GM19240 (cell line): ENCODE results near the gene SPRR5.

ENCODE experiments used
- DNase-seq: peaks from one replicate; pipeline ENCODE4 v3.0.0; 2011; ENCODE audit warnings: low spot score; ENCODE audit not compliant: insufficient read length

Gene SPRR5

GRCh38 chr1:152946248-152946647 is 758 bp upstream of the SPRR5 start:
- DNase-seq = no peak

- no peak for DNase-seq
These were observed 4.7 kb downstream of the SPRR5 start for GRCh38 chr1:152951711-152952110.

DNA sequence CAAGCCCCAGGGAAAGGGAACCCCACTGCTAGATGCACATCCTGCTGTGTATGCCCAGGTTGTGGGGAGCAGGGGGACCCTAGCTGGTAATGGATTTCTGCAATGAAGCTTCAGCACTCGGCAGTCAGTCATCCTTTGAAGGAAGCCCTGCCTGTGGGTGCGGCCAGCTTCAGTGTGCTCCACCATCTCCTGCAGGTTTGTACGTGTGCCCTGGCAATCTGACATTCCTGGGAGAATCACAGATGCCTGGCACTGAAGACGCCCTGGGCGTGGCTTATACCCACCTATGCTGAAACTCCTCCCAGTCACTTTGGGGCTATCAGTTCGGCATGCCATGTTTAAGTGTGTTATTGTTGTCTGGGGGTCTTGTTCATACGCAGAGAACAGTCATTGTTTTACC is 6.8 kb downstream of the SPRR5 start:
- DNase-seq = no peak

GRCh38 chr1:152954436-152954835 is 7.4 kb downstream of the SPRR5 start:
- no peak for DNase-seq

GRCh38 chr1:152957561-152957960 is 10.6 kb downstream of the SPRR5 start:
- no peak for DNase-seq

GRCh38 chr1:152959273-152959672 is 12.3 kb downstream of the SPRR5 start:
- no peak for DNase-seq

GRCh38 chr1:152959801-152960451 is 12.9 kb downstream of the SPRR5 start:
- no peak for DNase-seq

GRCh38 chr1:152960452-152961044 is 13.5 kb downstream of the SPRR5 start:
- no peak for DNase-seq

- no peak for DNase-seq
These were observed 14.4 kb downstream of the SPRR5 start for GRCh38 chr1:152961226-152961891.

DNA sequence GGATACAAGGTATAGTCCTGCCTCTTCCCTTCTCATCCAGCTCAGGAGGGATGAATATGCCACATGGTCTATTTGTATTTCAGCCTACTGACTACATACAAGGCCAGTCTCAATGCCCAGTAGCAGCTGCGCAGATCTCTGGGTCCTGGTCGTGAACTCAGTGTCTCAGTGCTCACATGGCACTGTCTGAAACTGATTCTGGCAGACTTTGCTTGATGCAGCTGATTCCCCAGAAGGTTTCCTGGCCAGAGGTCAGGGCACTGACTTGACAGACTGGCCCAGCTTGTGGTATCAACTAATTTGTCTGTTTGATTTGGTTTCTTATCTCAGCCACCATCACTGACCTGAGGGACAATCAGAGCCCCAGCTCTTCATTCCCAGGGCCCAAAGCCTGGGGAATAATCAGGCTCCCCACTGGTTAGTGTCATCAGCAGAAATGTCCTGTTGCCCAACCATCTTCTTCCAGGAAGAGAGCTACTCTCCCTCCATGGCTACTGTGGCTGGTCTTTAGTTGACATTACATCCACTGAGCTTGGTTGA is 15.9 kb downstream of the SPRR5 start:
- DNase-seq = no peak

DNA sequence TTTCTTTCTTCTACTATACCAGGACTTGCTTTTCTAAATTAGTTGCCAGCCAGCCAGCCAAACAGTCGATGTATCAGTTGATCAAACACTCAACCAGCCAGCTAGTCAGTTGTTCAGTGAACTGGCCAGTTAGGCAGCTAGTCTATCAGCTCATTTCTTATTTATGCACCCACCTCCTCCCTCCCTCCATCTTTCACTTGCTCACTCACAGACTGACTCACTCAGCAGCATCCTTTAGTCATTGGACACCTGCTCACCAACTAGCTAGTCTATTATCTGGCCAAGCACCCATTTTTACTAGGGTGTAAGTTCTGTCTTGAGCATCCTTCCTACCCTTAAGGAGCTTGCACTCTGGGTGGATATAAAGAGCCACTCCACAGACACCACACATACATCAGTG is 17.5 kb downstream of the SPRR5 start:
- no peak for DNase-seq

DNA sequence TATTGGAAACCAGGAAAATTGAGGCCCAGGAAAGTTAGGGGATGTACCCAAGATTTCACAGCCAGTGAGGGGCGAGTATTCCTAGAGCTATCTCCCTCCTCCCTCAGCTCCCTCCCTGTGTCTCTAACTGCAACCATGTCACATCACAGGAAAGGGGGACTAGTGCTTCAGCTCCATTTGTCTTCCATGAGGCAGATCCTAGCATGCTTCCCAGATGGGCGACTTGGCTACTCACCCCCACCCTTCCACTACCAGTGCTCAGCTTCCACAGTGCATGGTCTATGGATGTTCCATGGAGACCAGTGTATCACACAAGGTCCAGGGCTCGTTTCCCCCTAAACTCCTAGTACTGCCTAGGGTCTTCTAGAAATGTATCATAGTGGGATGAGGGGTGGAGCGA is 18.8 kb downstream of the SPRR5 start:
- DNase-seq = no peak

DNA sequence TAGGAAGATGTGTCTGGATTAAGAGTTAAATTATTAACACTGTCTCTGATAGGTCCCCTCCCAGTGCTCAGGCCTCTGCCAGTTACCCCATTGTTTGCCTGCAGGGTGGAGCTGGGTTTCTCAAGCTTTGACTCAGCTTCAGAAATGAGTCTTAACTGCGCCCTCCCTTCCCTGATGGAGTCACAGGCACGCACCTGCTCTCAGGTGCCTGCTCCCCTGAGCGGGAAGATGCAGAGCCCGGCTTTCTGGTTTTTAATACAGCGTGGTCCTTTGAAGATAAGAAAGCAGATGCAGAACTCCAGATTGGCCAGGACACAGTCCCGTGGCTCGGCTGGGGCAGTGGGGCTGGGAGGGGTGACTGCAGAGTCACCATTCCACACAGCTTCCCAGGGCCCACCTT is 20.2 kb downstream of the SPRR5 start:
- no peak for DNase-seq

GRCh38 chr1:152968248-152968647 is 21.2 kb downstream of the SPRR5 start:
- DNase-seq = no peak

- DNase-seq = no peak
These were observed 22.0 kb downstream of the SPRR5 start for GRCh38 chr1:152969036-152969435.

GRCh38 chr1:152970495-152970894 is 23.5 kb downstream of the SPRR5 start, which contains the start of gene SPRR4:
Gene SPRR4 (plus strand): TSS chr1:152970648. CDS start chr1:152971891, 1,243 bp downstream.
- DNase-seq = no peak

DNA sequence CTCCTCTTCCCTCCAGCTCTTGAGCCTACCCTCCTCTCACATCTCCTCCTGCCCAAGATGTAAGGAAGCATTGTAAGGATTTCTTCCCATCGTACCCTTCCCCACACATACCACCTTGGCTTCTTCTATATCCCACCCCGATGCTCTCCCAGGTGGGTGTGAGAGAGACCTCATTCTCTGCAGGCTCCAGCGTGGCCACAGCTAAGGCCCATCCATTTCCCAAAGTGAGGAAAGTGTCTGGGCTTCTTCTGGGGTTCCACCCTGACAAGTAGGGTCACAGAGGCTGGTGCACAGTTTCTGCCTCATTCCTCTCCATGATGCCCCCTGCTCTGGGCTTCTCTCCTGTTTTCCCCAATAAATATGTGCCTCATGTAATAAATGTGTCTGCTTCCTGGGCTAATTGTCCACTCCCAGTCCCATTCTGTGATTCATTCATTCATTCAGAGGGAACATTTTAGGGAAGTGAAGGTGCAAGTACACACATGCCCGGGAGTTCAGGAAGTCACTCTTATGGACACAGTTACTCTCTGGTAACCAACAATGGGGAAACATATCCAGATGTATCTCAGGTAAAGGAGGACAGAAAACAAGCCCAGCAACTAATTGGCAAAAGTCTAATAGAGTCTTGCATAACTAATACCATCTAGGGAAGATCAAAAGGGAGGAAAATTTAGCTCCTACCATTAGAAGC is 25.3 kb downstream of the SPRR5 start:
- no peak for DNase-seq

DNA sequence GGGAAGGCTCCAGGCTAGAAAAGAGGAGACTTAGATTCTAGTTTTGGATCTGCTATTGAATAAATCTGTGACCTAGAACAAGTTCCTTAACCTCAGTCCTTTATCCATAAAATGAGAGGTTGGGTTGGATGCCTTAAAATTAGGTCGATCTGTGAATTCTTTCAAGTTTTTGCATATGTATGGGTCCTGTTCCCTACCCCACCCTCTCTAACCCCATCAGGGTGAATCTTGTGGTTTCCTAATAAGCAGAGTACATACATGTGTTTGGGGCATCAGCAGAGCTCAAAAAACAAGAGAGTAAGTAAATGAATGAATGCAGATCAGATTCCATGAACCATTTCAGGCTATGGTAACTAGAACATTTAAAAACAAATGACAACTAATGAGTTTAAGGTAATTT is 29.7 kb downstream of the SPRR5 start:
- DNase-seq = no peak

- no peak for DNase-seq
These were observed 30.6 kb downstream of the SPRR5 start for GRCh38 chr1:152977614-152978013.

GRCh38 chr1:152980676-152981075 is 33.7 kb downstream of the SPRR5 start:
- DNase-seq = no peak

DNA sequence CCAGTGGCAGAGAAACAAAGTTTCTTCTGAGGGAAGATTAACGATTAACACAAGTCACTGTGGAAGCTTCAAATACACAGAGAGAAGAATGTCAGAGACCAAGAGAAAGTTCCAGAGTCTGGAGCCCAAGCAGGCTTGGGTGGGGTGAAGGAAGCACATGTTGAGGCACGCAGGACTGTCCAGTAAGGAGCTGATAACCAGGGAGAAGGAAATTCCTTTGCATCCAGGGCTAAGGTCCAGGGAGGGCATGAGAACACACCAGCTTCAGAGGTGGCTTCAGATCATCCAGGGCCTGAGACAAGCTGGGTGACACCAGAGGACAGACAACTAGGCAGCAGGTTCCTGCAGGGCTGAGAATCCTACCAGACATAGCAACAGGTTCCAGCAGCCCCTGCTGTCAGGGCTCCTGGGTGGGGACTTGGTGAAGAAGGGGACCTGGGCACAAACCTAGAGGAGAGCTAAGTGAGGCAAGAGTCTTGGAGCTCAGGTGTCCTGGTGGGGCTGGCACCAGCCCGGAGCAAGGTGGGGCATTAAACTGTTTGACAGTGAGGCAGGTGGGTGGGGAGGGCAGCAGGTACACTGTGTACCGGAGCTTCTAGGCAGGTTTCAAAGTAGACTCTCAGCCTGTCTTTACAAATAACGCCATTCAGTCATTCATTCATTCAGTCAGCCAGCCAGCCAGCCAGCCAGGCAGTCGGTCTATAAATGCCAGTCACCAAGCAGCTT is 34.3 kb downstream of the SPRR5 start:
- no peak for DNase-seq
